HG02623 (cell line): ENCODE data around the gene MTARC2.
"Not testable (repeated sequence)": the region's sequence is repeated elsewhere in the genome, so short reads cannot be mapped to it uniquely, and the experiment has no call there.

Experiments used
- ATAC-seq: cut with Tn5 transposase; IDR thresholded peaks from one replicate; pipeline ENCODE4 v1.9.1; 2021; ENCODE audit warnings: moderate library complexity; ENCODE audit not compliant: unreplicated experiment

Gene MTARC2

GRCh38 chr1:220748089-220748934, at the start of gene MTARC2:
Gene MTARC2 (plus strand): TSS chr1:220748322. CDS start chr1:220748532, 210 bp downstream.
- peak; percentile 78 for ATAC-seq

- ATAC-seq, result no peak
Observed at GRCh38 chr1:220698607-220699016, 49.5 kb upstream of the MTARC2 start.

DNA sequence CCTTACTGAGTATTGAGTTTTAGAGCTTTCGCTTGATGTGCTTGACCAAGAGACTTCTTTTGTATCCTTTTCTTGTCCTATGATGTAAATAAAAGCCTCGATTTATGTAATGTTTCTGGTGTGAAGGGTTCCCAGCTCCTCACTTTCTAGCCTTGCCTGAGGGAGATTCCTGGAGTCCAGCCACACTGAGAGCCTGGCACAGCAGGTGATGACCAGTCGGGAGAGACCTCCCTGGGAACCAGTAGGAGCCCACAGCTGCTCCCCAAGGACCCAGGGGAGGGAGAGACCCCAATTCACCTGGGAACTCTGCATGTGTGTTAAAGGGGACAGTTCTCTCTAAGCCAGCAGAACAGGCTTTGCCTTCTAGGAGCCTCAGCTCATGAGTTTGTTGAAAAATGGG, 49.1 kb upstream of the MTARC2 start:
- ATAC-seq, result no peak

GRCh38 chr1:220700556-220701179, 47.5 kb upstream of the MTARC2 start:
- ATAC-seq, result no peak

GRCh38 chr1:220701974-220702373, 46.1 kb upstream of the MTARC2 start:
- no peak for ATAC-seq

DNA sequence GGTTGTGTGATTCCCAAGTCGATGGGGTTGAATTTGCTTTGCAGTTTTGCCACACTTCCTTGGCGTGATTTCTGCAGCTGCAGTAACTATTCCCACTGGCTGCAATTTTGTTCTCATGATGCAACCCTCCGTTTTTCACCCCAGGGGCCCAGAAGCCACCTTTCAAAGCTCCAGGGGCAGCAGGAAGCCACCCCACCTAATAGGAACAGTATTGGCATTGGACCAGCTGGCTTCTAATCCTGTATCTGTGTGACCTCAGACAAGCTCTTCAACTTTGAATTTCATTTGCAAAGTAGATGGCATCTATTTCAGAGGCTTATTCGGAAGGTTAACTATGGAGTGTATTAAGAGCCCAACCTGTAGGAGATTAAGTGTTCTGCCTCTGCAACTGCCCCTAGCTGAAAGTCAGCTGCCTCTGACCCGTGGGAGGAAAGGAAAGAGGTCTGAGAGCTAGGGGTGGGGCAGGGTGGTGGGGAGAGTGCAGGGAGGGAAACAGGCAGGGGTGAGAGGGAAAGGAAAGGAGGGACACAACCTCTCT, 45.3 kb upstream of the MTARC2 start:
- no peak for ATAC-seq

DNA sequence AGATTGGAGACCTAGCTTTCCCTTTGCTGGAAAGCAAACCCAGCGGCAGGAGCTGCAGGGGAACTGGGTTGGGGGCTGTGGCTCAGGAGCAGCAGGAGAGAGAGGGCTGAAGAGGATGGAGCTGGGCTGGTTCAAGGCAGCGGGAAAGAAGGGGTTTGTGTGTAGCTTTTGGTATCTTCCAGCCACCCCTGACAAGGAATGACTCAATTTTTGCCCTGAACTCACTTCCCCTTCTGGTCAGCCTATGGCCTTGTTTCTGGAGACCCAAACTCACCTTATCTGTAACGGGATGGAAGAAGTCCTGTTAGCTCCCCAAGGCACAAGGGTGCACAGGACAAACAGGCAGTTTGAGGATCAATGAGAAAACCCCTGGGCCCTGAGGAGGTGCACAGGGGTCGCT, 44.8 kb upstream of the MTARC2 start:
- no peak for ATAC-seq

GRCh38 chr1:220705782-220706181, 42.3 kb upstream of the MTARC2 start:
- ATAC-seq, result no peak

- no peak for ATAC-seq
Observed at GRCh38 chr1:220706480-220706879, 41.6 kb upstream of the MTARC2 start.

DNA sequence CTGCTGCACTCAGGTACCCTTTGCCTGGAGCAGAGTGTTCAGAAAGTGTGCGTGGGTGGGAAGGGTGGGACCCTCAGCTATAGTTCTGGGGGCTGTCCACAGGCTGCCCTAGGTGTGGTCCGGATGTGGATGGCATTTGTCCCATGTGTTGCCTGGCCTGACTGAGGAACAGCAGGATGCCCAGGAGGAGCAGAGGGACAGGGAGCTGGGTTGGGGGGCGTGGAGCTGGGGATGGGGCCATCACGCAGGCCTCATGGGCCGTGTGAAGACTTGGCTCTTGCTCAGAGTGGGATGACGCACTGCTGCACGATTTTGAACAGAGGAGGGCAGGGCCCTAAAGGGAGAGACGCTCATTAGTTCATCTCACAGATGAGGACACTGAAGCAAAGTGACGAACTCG, 41.0 kb upstream of the MTARC2 start:
- ATAC-seq, result no peak

DNA sequence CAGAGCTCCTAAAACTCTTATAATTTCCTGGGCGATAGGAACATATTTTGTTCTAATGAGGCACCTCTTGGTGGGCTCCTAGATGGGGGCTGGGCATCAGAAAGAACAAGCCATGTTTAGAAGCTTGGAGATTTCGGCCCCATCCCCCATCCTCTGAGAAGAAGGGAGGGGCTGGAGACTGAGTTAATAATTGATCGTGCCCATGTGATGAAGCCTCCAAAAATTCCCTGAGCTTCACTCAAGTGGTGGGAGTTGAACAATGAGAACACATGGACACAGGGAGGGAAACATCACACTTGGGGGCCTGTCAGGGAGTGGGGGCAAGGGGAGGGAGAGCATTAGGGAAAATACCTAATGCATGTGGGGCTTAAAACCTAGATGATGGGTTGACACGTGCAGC, 39.9 kb upstream of the MTARC2 start:
- no peak for ATAC-seq

DNA sequence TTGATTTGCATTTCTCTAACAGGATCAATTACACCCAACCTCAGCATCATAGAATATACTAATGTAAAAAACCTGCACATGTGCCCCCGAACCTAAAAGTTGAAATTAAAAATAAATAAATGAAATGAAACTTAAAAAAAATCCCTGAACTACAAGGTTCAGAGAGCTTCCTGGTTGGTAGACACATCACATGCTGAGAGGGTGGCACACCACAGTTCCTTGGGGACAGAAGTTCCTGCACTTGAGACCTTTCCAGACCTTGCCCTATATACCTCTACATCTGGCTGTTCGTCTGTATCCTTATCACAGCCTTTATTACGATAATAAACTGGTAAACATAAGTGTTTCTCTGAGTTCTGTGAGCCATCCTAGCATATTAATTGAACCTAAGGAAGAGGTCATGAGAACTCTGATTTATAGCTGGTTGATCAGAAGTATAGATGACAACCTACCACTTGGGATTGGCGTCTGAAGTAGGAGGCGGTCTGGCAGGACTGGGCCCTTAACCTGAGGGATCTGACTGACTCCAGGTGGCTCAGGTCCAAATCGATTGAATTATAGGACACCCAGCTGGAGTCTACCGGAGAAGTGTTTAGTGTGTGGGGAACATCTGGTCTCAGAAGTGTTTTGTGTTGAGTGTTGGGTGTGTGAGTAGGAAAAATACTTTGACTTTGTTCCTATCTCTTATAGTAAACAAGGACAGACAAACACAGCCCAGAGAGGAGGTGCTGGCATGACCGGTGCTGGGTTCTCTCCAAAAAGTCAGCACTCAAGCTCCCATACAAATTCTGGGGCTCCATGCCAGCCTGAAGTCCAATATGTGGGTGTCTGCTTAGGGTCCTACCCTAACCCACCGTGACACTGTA, 39.0 kb upstream of the MTARC2 start:
- ATAC-seq, result no peak

- no peak for ATAC-seq
Observed at GRCh38 chr1:220710333-220710732, 37.8 kb upstream of the MTARC2 start.

DNA sequence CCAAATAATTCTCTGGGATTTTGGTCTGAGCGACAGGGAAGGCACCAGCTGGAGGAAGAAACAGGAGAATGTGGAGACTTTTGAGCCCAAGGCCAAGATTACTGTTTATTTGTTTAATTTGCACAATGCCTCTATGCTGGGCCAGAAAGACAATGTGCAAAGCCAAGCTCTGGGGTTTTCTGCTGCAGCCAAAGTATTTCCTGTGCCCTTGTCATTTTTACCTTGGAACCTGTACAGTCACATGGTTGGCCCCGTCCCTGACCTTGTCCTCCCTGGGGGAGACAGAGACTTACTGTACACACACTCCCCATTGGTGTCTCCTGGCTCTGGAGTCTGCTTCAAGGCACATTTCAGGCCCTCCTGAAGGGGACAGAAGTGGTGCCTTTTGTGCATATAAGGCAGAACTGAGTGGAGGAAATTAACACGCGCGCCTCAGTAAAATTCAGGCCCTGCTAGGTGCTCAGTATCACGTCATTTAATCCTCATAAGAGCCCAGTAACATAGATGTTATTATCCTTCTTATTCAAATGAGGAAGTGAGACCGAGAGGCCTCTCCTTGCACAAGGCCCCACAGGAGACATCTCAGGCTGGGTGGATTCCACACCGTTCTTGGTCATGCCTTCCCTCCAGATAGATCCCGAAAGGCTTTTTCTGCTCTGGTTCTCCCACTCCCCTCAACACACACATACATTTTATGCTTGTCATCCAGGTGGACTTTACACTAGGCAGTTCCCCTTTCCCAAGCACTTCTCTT, 36.9 kb upstream of the MTARC2 start:
- peak; percentile 74 for ATAC-seq

DNA sequence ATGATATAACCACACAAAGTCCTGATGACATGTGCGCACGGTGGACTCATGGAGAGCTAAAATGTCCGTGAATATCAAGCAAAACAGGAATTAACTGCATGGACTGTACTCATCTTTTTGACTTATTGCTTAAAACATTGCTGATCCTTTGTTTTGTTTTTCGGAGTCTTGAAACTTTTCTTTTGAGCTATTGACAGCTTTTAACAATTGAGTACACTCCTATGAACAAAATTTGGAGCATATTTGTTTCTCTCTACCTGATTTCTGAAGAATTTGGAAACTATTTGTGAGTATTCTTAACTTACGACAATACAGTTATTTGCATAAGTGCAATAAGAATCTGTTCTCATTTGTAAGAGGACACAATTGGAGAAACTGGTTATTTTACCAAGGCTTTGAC, 32.1 kb upstream of the MTARC2 start:
- not testable (repeated sequence) for ATAC-seq

GRCh38 chr1:220717800-220718640, 30.1 kb upstream of the MTARC2 start:
- ATAC-seq, result no peak

- not testable (repeated sequence) for ATAC-seq
Observed at GRCh38 chr1:220721266-220721665, 26.9 kb upstream of the MTARC2 start.

GRCh38 chr1:220726634-220727033, 21.5 kb upstream of the MTARC2 start:
- ATAC-seq, result no peak

DNA sequence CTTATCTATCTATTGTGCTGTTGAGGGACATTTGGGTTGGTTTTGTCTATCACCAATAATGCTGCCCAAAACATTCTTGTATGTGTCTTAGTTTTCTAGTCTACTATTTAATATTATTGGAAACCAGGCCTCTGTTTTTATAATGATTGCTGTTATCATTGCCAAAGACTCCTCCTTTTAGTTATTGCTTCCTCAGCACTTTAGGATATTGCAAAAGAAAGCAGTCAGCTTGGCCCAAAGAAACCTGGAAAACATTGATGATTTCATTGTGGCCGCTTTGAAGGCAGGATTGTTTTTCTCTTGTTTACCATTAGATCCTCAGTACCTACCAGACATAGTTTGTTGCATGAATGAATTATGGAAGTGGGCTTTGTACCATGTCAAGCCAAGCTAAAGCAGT, 20.6 kb upstream of the MTARC2 start:
- ATAC-seq, result no peak

DNA sequence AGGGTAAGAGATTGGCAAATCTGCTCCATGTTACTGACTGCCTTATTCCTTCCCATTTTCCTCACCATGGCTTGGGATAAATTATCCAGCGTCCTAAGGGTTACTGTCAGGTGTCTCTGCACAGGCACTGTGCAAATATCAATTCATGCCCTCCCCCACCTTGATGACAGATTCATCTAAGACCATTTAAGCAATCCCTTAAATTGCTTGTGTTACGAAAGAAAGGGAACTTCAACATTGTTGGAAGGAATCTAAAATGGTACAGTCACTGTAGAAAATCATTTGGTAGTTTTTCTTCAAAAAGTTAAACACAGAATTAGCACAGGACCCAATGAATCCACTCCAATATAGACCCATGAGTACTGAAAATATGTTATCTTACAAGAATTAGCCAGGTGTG, 17.6 kb upstream of the MTARC2 start:
- no peak for ATAC-seq
